HG02840 (cell line): ENCODE results near the gene ZFP57.

Experiments
- ATAC-seq: cut with Tn5 transposase; IDR thresholded peaks from one replicate; pipeline ENCODE4 v1.9.1; 2021; ENCODE audit warnings: mild to moderate bottlenecking, moderate library complexity, moderate number of reproducible peaks; ENCODE audit not compliant: unreplicated experiment, low FRiP score

The ZFP57 gene

DNA sequence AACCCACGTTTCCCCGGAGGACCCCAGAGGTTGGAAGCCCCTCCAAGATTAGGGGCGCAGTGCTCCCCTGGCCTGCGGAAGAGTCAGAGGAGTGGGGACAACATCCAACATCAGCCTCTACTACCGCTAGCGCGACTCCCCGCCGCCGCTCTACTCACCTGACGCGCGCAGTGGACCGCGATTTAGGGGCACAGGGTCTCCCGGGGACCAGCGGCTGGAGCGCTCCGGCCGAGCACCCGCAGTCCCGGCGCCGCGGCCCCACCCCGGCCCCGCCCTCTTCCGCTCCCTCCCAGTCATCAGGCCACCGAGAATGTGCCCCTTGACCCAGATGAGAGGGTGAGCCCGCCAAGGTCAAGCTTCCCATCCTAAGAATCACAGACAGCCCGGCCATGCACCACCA is at the start of gene ZFP57:
Gene ZFP57 (minus strand): TSS at position 249 of the 400 bp plus-strand sequence. CDS start 4,149 bp downstream, outside the sequence.
- ATAC-seq, result no peak

DNA sequence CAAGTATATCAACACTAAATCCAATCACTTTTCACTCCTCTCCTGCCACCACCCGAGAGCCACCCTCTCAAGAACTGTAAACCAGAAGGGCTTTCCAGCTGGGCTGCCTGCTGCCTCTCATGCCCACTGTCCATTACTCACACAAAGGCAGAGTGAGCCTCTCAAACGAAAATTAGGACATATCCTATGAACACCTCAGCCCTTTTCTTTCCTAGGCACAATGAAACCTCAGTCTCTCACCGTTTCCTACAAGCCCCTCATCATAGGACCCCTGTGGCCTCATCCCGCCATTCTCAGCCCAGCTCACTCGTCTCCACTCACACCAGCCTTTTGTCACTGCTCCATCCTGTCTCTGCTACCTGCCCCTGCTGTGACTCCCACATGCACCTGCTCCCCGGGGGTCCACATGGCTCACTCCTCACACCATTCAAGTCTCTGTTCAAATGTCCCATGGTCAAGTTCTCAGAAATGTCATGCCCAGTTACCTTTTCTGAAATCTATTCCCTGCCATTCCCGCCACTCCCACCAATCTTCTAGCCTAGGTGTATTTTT is 49.7 kb upstream of the ZFP57 start:
- ATAC-seq, result no peak

DNA sequence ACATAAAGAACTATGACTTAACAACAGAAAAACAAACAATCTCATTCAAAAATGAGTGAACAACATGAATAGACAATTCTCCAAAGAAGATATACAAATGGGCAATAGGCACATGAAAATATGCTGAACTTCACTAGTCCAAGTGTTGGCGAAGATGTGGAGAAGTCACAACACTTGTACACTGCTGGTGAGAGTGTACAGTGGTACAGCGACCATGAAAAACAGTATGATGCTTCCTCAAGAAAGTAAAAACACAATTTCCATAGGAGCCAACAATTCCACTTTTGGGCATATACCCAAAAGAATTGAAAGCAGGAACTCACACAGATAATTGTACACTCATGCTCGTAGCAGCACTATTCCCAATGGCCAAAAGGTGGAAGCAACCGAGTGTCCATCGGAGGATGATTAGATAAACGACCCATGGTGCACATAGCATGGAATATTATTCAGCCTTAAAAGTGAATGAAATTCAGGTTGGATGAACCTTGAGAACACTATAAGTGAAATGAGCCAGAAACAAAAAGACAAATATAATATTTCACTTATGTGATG is 48.9 kb upstream of the ZFP57 start:
- no peak for ATAC-seq

DNA sequence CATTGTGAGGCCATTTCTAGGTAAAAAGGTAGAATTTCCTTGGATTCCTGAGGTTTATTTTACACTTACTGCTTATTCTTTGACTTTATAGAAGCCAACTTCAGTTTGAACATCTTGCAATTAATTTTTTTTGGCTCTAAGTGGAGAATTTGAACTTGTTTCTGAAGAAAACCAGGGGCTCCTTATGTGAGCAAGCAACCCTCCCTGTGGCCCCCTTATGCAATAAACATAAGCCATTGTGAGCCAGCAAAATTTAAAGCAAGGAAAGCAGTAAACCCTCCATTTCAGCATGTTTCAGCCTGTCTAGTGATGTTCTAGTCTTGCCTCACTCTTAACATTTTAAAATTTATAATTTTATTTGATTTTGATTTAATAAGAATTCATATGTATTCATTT is 47.9 kb upstream of the ZFP57 start:
- no peak for ATAC-seq

DNA sequence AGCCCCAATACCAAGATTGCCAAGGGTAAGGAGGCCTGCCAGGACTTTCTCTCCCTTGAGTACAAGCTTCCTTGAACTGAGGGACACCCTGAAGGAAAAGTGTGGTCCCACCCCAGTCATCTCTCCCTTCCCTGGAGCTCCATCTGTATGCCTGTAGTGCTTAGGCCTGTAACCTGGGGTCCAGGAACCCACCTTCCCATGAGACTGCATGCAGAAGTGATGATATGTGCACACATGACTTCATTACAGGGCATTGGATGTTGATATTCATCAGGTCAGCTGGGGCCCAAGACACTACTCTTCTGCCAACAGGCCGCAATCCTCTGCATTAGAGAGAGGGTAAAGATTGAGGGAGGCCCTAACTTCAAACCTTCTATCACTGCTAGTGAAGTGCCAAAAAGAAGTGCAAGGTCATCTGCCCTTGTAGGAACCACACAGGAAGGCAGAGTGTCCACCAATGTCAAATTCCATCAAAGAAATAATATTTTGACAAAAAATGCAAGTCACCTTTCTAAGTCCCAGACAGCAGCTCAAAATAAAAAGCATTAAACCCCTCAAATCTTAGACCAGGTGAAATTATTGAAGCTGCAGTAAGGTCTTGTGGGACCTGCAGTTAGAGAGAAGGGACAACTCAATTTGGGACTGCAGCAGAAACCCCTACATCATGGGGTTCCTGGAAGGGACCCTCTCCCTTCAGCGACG is 47.4 kb upstream of the ZFP57 start:
- no peak for ATAC-seq

- ATAC-seq, result no peak
Measured at GRCh38 chr6:29727637-29728036, 46.7 kb upstream of the ZFP57 start.

DNA sequence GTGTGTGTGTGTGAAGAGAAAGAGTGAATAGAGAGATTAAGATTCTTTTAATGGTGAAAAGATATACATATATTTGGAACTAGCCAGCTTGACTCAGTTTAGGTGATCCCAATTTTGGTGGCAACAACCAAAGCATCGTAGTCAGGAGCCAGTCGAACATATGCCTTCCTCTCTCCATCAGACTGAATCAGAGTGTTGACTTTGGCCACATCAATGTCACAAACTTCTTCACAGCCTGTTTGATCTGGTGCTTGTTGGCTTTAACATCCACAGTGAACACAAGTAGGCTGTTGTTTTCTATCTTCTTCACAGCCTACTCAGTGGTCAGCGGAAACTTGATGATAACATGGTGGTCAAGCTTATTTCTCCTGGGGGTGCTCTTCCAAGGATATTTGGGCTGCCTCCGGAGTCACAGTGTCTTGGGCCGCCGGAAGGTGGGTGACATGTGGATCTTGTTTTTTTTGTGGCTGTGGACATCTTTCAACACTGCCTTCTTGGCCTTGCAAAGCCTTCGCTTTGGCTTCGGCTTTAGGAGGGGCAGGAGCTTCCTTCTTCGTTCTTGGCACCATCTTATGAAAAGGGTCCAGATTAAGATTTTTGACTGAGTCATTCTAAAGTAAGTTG is 45.7 kb upstream of the ZFP57 start:
- no peak for ATAC-seq

- no peak for ATAC-seq
Measured at GRCh38 chr6:29726001-29726400, 45.0 kb upstream of the ZFP57 start.

- ATAC-seq, result no peak
Measured at GRCh38 chr6:29724937-29725869, 44.3 kb upstream of the ZFP57 start.

- peak; percentile 34 for ATAC-seq
Measured at GRCh38 chr6:29723666-29724588, 43.0 kb upstream of the ZFP57 start.

DNA sequence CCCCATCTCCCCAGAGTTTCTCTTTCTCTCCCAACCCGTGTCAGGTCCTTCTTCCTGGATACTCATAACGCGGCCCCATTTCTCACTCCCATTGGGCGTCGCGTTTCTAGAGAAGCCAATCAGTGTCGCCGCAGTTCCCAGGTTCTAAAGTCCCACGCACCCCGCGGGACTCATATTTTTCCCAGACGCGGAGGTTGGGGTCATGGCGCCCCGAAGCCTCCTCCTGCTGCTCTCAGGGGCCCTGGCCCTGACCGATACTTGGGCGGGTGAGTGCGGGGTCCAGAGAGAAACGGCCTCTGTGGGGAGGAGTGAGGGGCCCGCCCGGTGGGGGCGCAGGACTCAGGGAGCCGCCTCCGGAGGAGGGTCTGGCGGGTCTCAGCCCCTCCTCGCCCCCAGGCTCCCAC is 42.3 kb upstream of the ZFP57 start, which contains the start of gene HLA-F:
Gene HLA-F (plus strand): TSS at position 173 of the 404 bp plus-strand sequence. CDS start 30 bp downstream, at position 203.
- peak; percentile 89 for ATAC-seq

DNA sequence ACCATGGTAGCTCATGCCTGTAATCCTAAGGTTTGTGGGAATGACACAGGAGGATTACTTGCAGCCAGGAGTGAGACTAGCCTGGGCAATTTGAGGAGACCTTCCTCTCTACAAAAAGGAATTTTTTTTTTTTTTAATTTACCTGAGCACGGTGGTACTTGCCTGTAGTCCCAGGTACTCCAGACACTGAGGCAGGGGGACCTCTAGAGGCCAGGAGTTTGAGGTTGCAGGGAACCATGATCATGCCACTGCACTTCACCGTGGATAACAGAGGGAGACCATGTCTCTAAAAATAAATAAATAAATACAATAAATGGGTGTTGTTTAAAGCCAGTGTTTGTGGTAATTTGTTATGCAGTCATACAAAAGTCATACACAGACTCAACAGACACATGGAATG is 39.9 kb upstream of the ZFP57 start:
- ATAC-seq, result no peak

GRCh38 chr6:29710281-29710941 is 29.5 kb upstream of the ZFP57 start:
- no peak for ATAC-seq

DNA sequence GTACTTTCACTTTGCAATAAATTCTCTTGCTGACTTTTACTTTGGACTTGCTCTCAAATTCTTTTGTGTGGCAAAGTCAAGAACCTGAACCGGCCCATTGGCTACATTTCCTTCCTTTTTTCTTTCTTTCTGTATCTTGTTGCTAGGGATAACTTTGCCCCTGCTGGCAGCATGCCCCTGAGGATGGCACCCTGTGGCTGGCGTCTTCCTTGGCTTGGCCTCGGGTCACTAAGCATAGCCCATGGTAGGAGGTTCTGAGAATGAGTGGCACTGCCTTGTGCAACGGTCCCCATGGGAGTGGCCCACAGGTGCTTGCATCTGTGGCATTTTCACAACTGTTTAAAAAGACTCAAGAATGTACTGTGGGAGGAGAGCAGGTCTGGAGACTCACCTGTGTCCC is 28.2 kb upstream of the ZFP57 start:
- no peak for ATAC-seq

- ATAC-seq, result no peak
Measured at GRCh38 chr6:29708432-29709179, 27.7 kb upstream of the ZFP57 start.

GRCh38 chr6:29705389-29706231 is 24.7 kb upstream of the ZFP57 start:
- ATAC-seq, result no peak

- no peak for ATAC-seq
Measured at GRCh38 chr6:29702519-29703103, 21.7 kb upstream of the ZFP57 start.
